Type B pancreatic cell (in vitro differentiated cells): ENCODE results near the gene ST6GALNAC1. TPM values are rescaled to one million over a fixed set of nuclear protein-coding genes. Genes with fewer than 3 reads are reported as not detected.
"Not testable (repeated sequence)": the region's sequence is repeated elsewhere in the genome, so short reads cannot be mapped to it uniquely, and the experiment has no call there.

ENCODE experiments used
- DNase-seq: peaks from one replicate; pipeline ENCODE4 v3.0.0; 2021; ENCODE audit warnings: mixed read lengths; ENCODE audit not compliant: unreplicated experiment; ENCODE audit errors: extremely low spot score
- H3K27ac Mint-ChIP-seq: 2 replicates; pipeline ENCODE4 v1.8.0; 2021; ENCODE audit warnings: mild to moderate bottlenecking, mixed read lengths
- H3K27me3 Mint-ChIP-seq: 2 replicates; pipeline ENCODE4 v1.8.0; 2021; ENCODE audit warnings: mixed read lengths
- H3K36me3 Mint-ChIP-seq: 2 replicates; pipeline ENCODE4 v1.8.0; 2021; ENCODE audit warnings: mixed read lengths
- H3K4me1 Mint-ChIP-seq: one replicate; pipeline ENCODE4 v1.8.0; 2021; ENCODE audit warnings: mixed read lengths; ENCODE audit not compliant: unreplicated experiment
- H3K4me3 Mint-ChIP-seq: 2 replicates; pipeline ENCODE4 v1.8.0; 2021; ENCODE audit warnings: mild to moderate bottlenecking, mixed read lengths
- H3K9me3 Mint-ChIP-seq: 2 replicates; pipeline ENCODE4 v1.8.0; 2021; ENCODE audit warnings: mixed read lengths
- CTCF ChIP-seq: fragments of 200-600 bp; sonication (generic); conservative IDR thresholded peaks from 2 replicates; pipeline ENCODE4 v1.5.0; 2021; ENCODE audit warnings: antibody characterized with exemption, mild to moderate bottlenecking
- total RNA-seq: library from RNA; stranded (reverse); gene quantifications from 2 replicates; pipeline ENCODE4 v1.2.1, GENCODE V29; 2021; ENCODE audit warnings: low replicate concordance

Gene ST6GALNAC1
- total RNA-seq, 1 donor from 2014 or later: 10.3 TPM

GRCh38 chr17:76612977-76613851 is 30.3 kb downstream of the ST6GALNAC1 start:
- TF ChIP-seq CTCF: no peak
- Mint-ChIP-seq H3K27ac (no peak overlapping the region), H3K4me1 (no peaks in the 10 kb centered on the region), H3K36me3 (no peaks in the 10 kb centered on the region), H3K4me3 (no peak overlapping the region), H3K9me3 (no peaks in the 10 kb centered on the region), H3K27me3 (no peaks in the 10 kb centered on the region)
- no peak for DNase-seq

DNA sequence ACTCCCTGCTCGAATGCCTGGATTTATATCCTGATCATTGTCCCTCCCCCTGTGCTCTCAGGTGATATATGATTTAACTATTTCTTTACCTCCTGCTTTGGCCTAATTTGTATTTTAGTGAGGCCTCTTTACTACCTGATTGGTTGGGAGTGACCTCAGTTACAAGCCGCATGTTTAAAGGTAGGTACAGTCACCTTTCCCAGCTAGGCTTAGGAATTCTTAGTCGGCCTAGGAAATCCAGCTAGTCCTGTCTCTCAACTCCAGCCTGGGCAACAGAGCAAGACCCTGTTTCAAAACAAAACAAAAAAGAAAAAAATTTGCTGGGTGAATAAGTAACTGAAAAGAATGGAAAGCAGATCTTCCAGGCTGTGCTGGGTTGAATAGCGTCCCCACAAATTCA is 31.1 kb downstream of the ST6GALNAC1 start:
- Mint-ChIP-seq H3K9me3 (no peaks in the 10 kb centered on the region), H3K4me3 (no peak overlapping the region), H3K27me3 (no peaks in the 10 kb centered on the region), H3K4me1 (no peaks in the 10 kb centered on the region), H3K36me3 (no peaks in the 10 kb centered on the region), H3K27ac (no peak overlapping the region)
- no peak for DNase-seq
- TF ChIP-seq CTCF: no peak

DNA sequence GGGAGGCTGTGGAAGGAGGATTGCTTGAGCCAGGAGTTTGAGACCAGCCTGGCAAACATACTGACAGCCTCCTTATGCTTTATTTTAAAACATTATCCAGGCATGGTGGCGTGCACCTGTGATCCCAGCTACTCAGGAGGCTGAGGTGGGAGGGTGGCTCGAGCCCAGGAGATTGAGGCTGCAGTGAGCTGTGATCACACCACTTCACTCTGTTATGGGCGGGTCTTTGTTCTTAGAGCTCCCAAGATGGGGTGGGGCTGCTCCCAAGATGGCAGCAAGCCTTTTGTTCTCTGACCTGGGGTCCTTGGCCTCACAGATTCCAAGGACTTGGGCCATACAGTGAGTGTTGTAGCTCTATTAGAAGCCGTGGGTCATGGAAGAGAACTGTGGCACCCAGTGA is 31.8 kb downstream of the ST6GALNAC1 start:
- TF ChIP-seq CTCF: no peak
- no peaks in the 10 kb centered on the region for H3K27me3 Mint-ChIP-seq
- H3K36me3 Mint-ChIP-seq: no peaks in the 10 kb centered on the region
- no peak overlapping the region for H3K27ac Mint-ChIP-seq
- H3K9me3 Mint-ChIP-seq: no peaks in the 10 kb centered on the region
- DNase-seq: no peak
- H3K4me1 Mint-ChIP-seq: no peaks in the 10 kb centered on the region
- H3K4me3 Mint-ChIP-seq: no peak overlapping the region

DNA sequence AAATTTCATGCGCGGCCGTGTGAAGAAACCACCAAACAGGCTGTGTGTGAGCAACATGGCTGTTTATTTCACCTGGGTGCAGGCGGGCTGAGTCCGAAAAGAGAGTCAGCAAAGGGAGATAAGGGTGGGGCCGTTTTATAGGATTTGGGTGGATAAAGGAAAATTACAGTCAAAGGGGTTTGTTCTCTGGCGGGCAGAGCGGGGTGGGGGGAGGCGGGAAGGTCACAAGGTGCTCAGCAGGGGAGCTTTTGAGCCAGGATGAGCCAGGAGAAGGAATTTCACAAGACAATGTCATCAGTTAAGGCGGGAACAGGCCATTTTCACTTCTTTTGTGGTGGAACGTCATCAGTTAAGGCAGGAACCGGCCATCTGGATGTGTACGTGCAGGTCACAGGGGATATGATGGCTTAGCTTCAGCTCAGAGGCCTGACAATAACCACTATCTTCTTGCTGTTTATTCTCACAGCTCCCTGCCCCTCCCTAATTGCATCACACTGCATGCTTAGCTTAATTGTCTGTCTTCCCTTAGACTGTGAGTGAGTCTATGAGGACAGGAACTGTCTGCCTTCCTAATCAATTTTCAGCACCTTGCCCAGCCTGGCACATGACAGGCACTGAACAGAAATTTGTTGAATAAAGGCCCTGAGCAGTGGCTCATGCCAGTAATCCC is 32.3 kb downstream of the ST6GALNAC1 start:
- not testable (repeated sequence) for H3K4me3 Mint-ChIP-seq, H3K27ac Mint-ChIP-seq, DNase-seq, H3K36me3 Mint-ChIP-seq, H3K4me1 Mint-ChIP-seq, H3K9me3 Mint-ChIP-seq, H3K27me3 Mint-ChIP-seq

DNA sequence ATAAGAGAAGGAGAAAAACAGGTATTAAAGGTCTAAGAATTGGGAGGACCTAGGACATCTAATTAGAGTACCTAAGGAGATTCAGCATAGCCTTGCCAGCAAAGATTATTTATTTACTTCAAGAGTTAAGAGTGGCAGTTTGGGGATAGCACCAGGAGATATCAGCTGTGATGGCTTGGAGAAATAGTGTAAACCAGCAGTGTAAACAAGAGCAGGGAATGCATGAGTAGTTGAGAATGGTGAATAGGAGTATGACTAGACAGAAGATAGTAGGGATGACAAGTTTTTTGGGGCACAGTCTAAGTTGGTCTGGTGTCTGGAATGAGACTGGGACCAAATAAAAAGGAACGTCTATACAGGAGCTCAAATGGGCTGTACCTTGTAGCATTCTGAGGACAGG is 36.9 kb downstream of the ST6GALNAC1 start:
- not testable (repeated sequence) for H3K4me3 Mint-ChIP-seq, H3K27me3 Mint-ChIP-seq, DNase-seq, H3K27ac Mint-ChIP-seq, H3K36me3 Mint-ChIP-seq
- H3K9me3 Mint-ChIP-seq: peaks cover 13% of the 10 kb centered on the region
- peaks cover 11% of the 10 kb centered on the region for H3K4me1 Mint-ChIP-seq

DNA sequence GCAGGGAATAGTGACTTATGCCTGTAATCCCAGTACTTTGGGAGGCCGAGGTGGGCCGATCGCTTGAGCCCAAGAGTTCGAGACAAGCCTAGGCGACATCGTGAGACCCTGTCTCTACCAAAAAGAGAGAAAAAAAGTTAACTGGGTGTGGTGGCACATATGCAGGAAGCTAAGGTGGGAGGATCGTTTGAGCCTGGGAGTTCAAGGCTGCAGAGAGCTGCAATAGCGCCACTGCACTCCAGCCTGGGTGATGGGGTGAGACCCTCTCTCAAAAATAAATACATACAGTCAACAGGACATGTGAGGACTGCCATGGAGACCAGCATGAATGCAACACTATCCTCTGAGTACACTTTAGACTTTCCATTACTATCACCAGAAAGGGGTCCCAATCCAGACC is 42.5 kb downstream of the ST6GALNAC1 start:
- peak overlapping the region; percentile 69 for H3K27ac Mint-ChIP-seq
- peaks cover 14% of the 10 kb centered on the region for H3K9me3 Mint-ChIP-seq

More for the DNA sequence above, 42.5 kb downstream of the ST6GALNAC1 start:
- no peaks in the 10 kb centered on the region for H3K36me3 Mint-ChIP-seq
- no peak for TF ChIP-seq CTCF
- H3K27me3 Mint-ChIP-seq: no peaks in the 10 kb centered on the region
- no peak for DNase-seq
- H3K4me1 Mint-ChIP-seq: peaks cover 24% of the 10 kb centered on the region
- no peak overlapping the region for H3K4me3 Mint-ChIP-seq
